Karpas-422 (cell line): ENCODE measurements around the gene PRPF19. TPM values are rescaled to one million over a fixed set of nuclear protein-coding genes. Genes with fewer than 3 reads are reported as not detected.
"Not testable (repeated sequence)": the region's sequence is repeated elsewhere in the genome, so short reads cannot be mapped to it uniquely, and the experiment has no call there.

ENCODE experiments used
- DNase-seq: peaks from one replicate; pipeline ENCODE4 v3.0.0-alpha.2; 2015
- H2AFZ ChIP-seq: fragments of 200-600 bp; sonication (generic); 2 replicates; pipeline ENCODE4 v1.6.1; 2014; ENCODE audit warnings: antibody characterized with exemption, low read length, mixed read lengths
- H3K27ac ChIP-seq: fragments of 200-600 bp; sonication (generic); 2 replicates; pipeline ENCODE4 v1.5.1; 2014; ENCODE audit warnings: mild to moderate bottlenecking, low read length, moderate library complexity
- H3K27me3 ChIP-seq: fragments of 200-600 bp; sonication (generic); 2 replicates; pipeline ENCODE4 v1.6.1; 2014; ENCODE audit warnings: low read length, mixed read lengths
- H3K36me3 ChIP-seq: fragments of 200-600 bp; sonication (generic); 2 replicates; pipeline ENCODE4 v1.6.1; 2014; ENCODE audit warnings: low read length, mixed read lengths; ENCODE audit not compliant: insufficient read depth
- H3K4me1 ChIP-seq: fragments of 200-600 bp; sonication (generic); 2 replicates; pipeline ENCODE4 v1.6.1; 2014; ENCODE audit warnings: mild to moderate bottlenecking, low read length, mixed read lengths
- H3K4me2 ChIP-seq: fragments of 200-600 bp; sonication (generic); 2 replicates; pipeline ENCODE4 v1.6.1; 2014; ENCODE audit warnings: low read length, low read depth, mild to moderate bottlenecking; ENCODE audit not compliant: poor library complexity, severe bottlenecking
- H3K4me3 ChIP-seq: fragments of 200-600 bp; sonication (generic); 2 replicates; pipeline ENCODE4 v1.5.1; 2014; ENCODE audit warnings: mild to moderate bottlenecking, antibody characterized with exemption, low read length, mixed read lengths
- H3K79me2 ChIP-seq: fragments of 200-600 bp; sonication (generic); 2 replicates; pipeline ENCODE4 v1.6.1; 2014; ENCODE audit warnings: mild to moderate bottlenecking, low read length, mixed read lengths
- H3K9ac ChIP-seq: fragments of 200-600 bp; sonication (generic); 2 replicates; pipeline ENCODE4 v1.6.0; 2014; ENCODE audit warnings: low read length
- H3K9me2 ChIP-seq: fragments of 200-600 bp; sonication (generic), shearing (Covaris generic); replicated peaks from 2 replicates; pipeline ENCODE4 v1.6.0; 2014; ENCODE audit warnings: mild to moderate bottlenecking, low read length, moderate library complexity; ENCODE audit not compliant: insufficient read depth
- H3K9me3 ChIP-seq: fragments of 300-700, 200-600 bp; sonication (generic); 2 replicates; pipeline ENCODE4 v1.6.1; 2014; ENCODE audit warnings: low read length, mixed read lengths
- H4K20me1 ChIP-seq: fragments of 200-600 bp; sonication (generic); 2 replicates; pipeline ENCODE4 v1.6.1; 2014; ENCODE audit warnings: mild to moderate bottlenecking, antibody characterized with exemption, low read length, low read depth; ENCODE audit not compliant: insufficient read depth
- total RNA-seq: library from RNA; depleted of rRNA; stranded (reverse); fragments of >200 nt; shearing (Covaris generic); gene quantifications from 2 replicates; pipeline ENCODE4 v1.2.3, GENCODE V29; 2014; ENCODE audit warnings: low replicate concordance

The PRPF19 gene
- total RNA-seq, 1 experiment from 2014 or later, result 109 TPM

DNA sequence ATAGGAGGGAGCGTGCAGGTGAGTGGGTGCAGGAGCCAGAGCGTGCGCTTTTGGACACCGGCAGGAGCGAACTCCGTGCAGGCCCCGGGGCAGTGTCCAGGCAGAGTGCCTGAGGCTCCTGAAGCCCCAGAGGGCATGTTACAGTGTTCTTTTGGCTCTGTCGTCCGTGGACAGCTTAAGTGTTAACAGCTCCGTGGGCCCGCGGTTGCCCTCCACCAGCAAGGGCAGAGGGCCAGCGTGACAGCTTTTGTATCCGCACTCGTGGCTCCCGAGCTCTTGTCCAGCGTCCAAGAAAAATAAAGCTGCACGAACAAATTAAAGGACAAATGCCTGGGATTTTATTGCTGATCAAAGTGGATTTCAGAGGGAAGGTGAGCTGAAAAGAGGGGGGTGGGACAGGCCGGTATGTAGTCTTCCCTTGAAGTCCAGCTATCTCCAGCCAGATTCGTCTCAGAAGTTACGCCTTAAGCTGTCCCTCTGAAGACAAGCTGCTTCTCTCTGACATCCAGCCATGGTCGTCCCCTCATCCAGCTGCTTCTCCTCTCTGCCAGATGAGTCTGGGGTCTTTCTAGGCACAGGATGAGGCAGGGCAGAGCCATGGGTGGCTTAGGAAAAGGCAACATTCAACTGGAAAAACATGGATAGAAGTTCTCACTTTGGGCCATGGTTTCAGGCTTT is 6.6 kb upstream of the PRPF19 start:
- Histone ChIP-seq H3K27ac (no peak overlapping the region; the same call in 1 of the 2 replicates), H2AFZ (peak overlapping the region; percentile 25; the same call in 1 of the 2 replicates), H4K20me1 (no peaks in the 10 kb centered on the region), H3K27me3 (no peaks in the 10 kb centered on the region), H3K9me2 (no peaks in the 10 kb centered on the region), H3K4me3 (peak overlapping the region; percentile 85), H3K4me2 (peak overlapping the region; percentile 98), H3K9me3 (no peaks in the 10 kb centered on the region), H3K4me1 (peaks cover 56% of the 10 kb centered on the region), H3K79me2 (peaks cover 39% of the 10 kb centered on the region), H3K9ac (peak overlapping the region; percentile 79), H3K36me3 (no peaks in the 10 kb centered on the region)
- no peak for DNase-seq

GRCh38 chr11:60912223-60912850 is 6.0 kb upstream of the PRPF19 start:
- no peaks in the 10 kb centered on the region for H3K9me3 ChIP-seq
- H3K27ac ChIP-seq, result no peak overlapping the region
- no peak overlapping the region for H3K9ac ChIP-seq

DNA sequence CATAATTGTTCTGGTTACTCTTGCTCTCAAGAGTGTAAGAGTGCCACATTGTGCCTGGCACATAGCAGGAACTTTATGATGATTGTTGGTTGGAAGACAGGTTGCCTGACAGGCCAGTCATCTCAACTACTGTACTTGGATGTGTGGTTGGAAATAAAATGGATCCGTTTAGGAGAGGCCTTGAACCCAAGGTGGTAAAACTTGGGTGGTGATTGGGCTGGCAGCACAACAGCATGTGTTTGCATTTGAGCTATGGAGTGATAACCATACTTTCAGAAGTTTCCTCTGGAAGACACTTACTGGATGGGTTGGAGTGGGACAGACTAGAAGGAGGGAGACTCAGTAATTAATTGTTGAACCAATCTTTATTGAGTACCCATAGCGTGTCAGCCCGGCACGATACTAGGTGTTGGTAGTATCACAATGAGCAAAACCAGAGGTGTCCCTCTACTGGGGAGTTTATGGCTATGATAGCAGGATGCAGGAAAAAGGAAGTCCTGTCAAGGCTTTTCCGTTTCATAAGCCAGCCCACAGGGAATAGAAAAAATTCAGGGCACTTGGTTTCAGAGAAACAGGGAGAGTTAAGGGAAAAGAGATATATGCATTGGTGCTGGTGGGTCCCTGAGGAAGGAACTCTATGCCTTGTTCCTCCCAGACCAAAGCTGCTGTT is 4.5 kb upstream of the PRPF19 start:
- no peak overlapping the region for H3K27ac ChIP-seq
- H2AFZ ChIP-seq, result no peak overlapping the region
- H3K4me2 ChIP-seq, result no peak overlapping the region
- H3K9me3 ChIP-seq, result no peaks in the 10 kb centered on the region
- H4K20me1 ChIP-seq, result no peaks in the 10 kb centered on the region; the same call in 1 of the 2 replicates
- H3K9ac ChIP-seq, result no peak overlapping the region
- H3K36me3 ChIP-seq, result no peaks in the 10 kb centered on the region
- no peak overlapping the region for H3K4me3 ChIP-seq
- H3K9me2 ChIP-seq, result no peaks in the 10 kb centered on the region
- H3K4me1 ChIP-seq, result peaks cover 49% of the 10 kb centered on the region
- peaks cover 22% of the 10 kb centered on the region for H3K79me2 ChIP-seq
- no peak for DNase-seq
- H3K27me3 ChIP-seq, result no peaks in the 10 kb centered on the region

More at GRCh38 chr11:60912223-60912850, 6.0 kb upstream of the PRPF19 start:
- Histone ChIP-seq H2AFZ (no peak overlapping the region), H3K4me1 (peaks cover 57% of the 10 kb centered on the region), H3K9me2 (no peaks in the 10 kb centered on the region), H4K20me1 (no peaks in the 10 kb centered on the region), H3K27me3 (no peaks in the 10 kb centered on the region), H3K79me2 (peaks cover 33% of the 10 kb centered on the region), H3K36me3 (no peaks in the 10 kb centered on the region), H3K4me3 (no peak overlapping the region), H3K4me2 (no peak overlapping the region)
- DNase-seq, result no peak

DNA sequence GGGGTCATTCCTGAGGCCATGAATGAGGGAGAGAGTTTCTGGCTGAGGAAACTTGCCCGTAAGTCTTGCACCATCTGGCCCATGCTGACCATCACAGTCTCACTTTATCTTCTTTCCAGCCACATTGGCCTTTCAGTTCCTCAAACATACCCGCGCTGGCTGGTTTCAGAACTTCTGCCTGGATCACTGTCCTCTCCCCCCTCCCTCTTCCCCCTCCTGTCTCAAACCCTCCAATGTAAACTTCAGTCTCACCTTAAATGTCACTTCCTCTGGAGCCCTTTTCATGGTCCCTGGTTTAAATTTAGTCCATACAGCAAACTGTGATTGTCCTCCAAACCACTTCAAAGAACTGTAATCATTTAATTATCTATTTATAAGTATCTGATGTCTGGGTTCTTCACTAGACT is 3.9 kb upstream of the PRPF19 start:
- Histone ChIP-seq H2AFZ (no peak overlapping the region), H3K27me3 (no peaks in the 10 kb centered on the region), H3K9ac (no peak overlapping the region), H3K9me2 (no peaks in the 10 kb centered on the region), H3K4me2 (no peak overlapping the region), H4K20me1 (no peaks in the 10 kb centered on the region; the same call in 1 of the 2 replicates), H3K9me3 (no peaks in the 10 kb centered on the region), H3K36me3 (no peaks in the 10 kb centered on the region), H3K4me3 (no peak overlapping the region), H3K27ac (no peak overlapping the region), H3K79me2 (peaks cover 22% of the 10 kb centered on the region), H3K4me1 (peaks cover 44% of the 10 kb centered on the region)
- no peak for DNase-seq

DNA sequence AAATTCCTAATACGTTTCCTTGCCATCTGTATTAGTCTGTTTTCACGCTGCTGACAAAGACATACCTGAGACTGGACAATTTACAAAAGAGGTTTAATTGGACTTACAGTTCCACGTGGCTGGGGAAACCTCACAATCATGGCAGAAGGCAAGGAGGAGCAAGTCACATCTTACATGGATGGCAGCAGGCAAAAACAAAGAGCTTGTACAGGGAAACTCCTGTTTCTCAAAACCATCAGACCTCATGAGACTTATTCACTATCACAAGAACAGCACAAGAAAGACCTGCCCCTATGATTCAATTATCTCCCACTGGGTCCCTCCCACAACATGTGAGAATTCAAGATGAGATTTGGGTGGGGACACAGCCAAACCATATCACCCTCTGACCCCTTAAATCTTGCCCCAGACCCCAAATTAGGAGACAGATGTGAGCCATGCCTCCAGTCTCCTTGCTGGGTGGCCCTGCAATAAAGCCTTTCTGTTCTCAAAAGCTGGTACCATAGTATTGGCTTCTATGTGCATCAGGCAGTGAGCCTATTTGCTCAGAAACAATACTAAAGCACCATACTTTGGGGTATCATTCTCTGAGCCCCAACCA is 3.4 kb upstream of the PRPF19 start:
- H3K27ac ChIP-seq, H3K9me2 ChIP-seq, H3K9ac ChIP-seq: not testable (repeated sequence)

GRCh38 chr11:60908803-60909202 is 2.4 kb upstream of the PRPF19 start:
- peaks cover 12% of the 10 kb centered on the region; the same call in 1 of the 2 replicates for H3K36me3 ChIP-seq
- no peak overlapping the region for H3K4me2 ChIP-seq
- no peaks in the 10 kb centered on the region for H3K9me3 ChIP-seq
- H3K27ac ChIP-seq, result no peak overlapping the region
- H3K79me2 ChIP-seq, result peaks cover 25% of the 10 kb centered on the region
- H3K9ac ChIP-seq, result no peak overlapping the region
- no peak overlapping the region for H2AFZ ChIP-seq
- no peaks in the 10 kb centered on the region for H3K27me3 ChIP-seq
- no peaks in the 10 kb centered on the region for H3K9me2 ChIP-seq
- H3K4me1 ChIP-seq, result peaks cover 44% of the 10 kb centered on the region
- H3K4me3 ChIP-seq, result no peak overlapping the region
- H4K20me1 ChIP-seq, result peaks cover 15% of the 10 kb centered on the region
- DNase-seq, result no peak

More for the DNA sequence above, 3.4 kb upstream of the PRPF19 start:
- not testable (repeated sequence) for H3K4me2 ChIP-seq, H2AFZ ChIP-seq, DNase-seq, H3K27me3 ChIP-seq, H3K9me3 ChIP-seq, H3K36me3 ChIP-seq, H3K4me3 ChIP-seq, H4K20me1 ChIP-seq
- peaks cover 22% of the 10 kb centered on the region for H3K79me2 ChIP-seq
- peaks cover 44% of the 10 kb centered on the region for H3K4me1 ChIP-seq

- Histone ChIP-seq H2AFZ (no peak overlapping the region), H3K36me3 (peaks cover 34% of the 10 kb centered on the region; the same call in 1 of the 2 replicates)
- DNase-seq, result no peak
Measured at GRCh38 chr11:60905551-60906113, 753 bp downstream of the PRPF19 start.

More at GRCh38 chr11:60905551-60906113, 753 bp downstream of the PRPF19 start:
- Histone ChIP-seq H3K4me2 (peak overlapping the region; percentile 89), H3K9me2 (no peaks in the 10 kb centered on the region), H3K9me3 (no peaks in the 10 kb centered on the region), H3K27me3 (no peaks in the 10 kb centered on the region), H3K4me1 (peaks cover 32% of the 10 kb centered on the region), H3K9ac (peak overlapping the region; percentile 93), H4K20me1 (peaks cover 29% of the 10 kb centered on the region), H3K27ac (peak overlapping the region; percentile 86), H3K79me2 (peaks cover 36% of the 10 kb centered on the region), H3K4me3 (peak overlapping the region; percentile 83)
